ENCODE results near the gene COX8A. TPM values are rescaled to one million over a fixed set of nuclear protein-coding genes. Genes with fewer than 3 reads are reported as not detected.
A peak's percentile ranks its signal among the peaks of the same experiment; 100 is the strongest.

Gene COX8A
- total RNA-seq, 6 experiments from 2014 or later, result 144 to 385 (median 177) TPM

DNA sequence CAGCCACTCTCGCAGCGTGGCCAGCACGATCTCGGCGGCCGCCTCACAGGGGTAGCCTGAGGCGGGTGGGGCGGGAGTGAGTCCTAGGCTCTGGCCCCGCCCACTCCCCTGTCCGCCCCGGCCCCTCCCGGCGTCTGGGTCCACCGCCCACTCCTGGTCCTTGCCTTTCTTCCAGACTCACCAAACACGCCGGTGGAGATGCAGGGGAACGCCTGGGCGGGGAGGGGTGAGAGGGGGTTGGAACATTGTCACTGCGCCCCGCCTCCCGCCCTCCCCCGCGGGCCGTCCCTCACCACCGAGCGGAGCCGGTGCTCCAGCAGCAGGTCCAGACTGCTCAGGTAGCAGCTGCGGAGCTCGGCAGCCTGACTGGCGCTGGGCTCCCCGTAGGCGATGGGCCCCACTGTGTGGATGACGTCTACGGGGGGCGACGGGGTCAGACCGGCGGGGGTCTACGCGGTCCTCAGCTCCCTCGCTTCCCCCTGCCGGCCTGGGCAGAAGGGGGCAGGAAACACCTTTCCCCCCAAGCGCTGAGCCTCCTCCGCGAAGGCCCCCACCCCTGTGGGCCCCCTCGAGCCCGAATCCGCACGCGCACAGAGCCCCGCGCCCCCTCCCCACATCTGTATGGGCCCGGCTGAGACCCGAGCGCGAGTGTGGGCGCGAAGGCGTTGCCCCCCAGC lies 25.1 kb downstream of the COX8A start:
- peaks cover 0 to 22% (median 5%) of the 10 kb centered on the region in 4 donors for H3K36me3 ChIP-seq
- peak in 2 of 4 donors; percentile 9 to 18 for ATAC-seq
- intact Hi-C loops (cut with DNase I), result loop anchor here (2.0 to 5.0 kb wide), 2 partner anchors 151 to 153 kb away; no protein-coding TSS in a partner anchor

DNA sequence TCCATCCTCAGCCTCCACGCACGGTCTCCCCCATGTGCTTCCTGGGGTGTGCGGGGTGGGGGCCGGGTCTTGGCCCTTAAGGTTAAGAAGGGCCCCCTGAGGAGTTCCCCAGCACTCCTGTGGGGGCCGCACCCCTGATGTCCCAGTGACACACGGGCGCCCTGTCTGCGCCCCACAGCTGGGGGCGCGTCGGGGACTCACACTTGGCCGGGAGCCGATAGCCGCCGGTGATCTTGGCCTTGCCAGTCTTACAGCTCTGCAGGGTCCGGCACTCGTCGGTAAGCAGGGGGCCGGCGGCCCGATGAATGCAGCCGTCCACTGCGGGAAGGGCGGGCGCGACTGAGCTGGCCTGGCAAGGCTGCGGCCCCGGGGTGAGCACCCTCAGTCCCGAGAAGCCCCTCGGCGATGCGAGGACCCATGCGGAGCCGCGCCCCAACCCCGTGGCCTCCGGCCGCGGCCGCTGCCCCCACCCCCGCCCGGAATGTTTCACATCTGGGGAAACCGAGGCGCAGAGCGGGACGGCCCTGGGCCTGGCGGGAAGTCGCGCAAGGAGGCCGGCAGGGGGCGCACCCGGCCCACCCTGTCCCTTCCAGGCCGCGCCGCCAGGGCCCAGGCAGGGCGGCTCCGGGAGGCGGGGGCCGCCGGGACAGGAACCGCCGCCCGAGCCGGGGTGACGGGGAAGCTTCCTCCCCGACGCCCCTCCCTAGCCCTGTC lies 25.8 kb downstream of the COX8A start:
- Histone ChIP-seq H3K27me3 (no peaks in the 10 kb centered on the region), H3K27ac (no peak overlapping the region), H3K36me3 (peaks cover 0 to 15% (median 5%) of the 10 kb centered on the region in 4 donors), H3K4me1 (peaks cover 0 to 12% (median 0%) of the 10 kb centered on the region in 4 donors), H3K4me3 (peak overlapping the region in 1 of 3 donors; percentile 32), H3K9me3 (no peaks in the 10 kb centered on the region)
- 0% methylated on average over 2 of the region's 67 CpGs for WGBS (ENCODE audit: insufficient coverage, low coverage, low lambda C conversion rate, missing lambda C conversion rate)
- intact Hi-C loops (cut with DNase I), result loop anchor here in 1 of 2 donors (2.0 kb wide), 1 partner anchor 151 kb away; no protein-coding TSS in a partner anchor
- ATAC-seq, result peak; percentile 72 to 89 (median 77)
- peak; percentile 68 to 74 (median 71) for DNase-seq
- TF ChIP-seq, protein P1, sequence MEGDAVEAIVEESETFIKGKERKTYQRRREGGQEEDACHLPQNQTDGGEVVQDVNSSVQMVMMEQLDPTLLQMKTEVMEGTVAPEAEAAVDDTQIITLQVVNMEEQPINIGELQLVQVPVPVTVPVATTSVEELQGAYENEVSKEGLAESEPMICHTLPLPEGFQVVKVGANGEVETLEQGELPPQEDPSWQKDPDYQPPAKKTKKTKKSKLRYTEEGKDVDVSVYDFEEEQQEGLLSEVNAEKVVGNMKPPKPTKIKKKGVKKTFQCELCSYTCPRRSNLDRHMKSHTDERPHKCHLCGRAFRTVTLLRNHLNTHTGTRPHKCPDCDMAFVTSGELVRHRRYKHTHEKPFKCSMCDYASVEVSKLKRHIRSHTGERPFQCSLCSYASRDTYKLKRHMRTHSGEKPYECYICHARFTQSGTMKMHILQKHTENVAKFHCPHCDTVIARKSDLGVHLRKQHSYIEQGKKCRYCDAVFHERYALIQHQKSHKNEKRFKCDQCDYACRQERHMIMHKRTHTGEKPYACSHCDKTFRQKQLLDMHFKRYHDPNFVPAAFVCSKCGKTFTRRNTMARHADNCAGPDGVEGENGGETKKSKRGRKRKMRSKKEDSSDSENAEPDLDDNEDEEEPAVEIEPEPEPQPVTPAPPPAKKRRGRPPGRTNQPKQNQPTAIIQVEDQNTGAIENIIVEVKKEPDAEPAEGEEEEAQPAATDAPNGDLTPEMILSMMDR (IDR thresholded peaks at IDR 0.05), result peak; percentile 66 to 84 (median 72)
- no peak for TF ChIP-seq POLR2A (IDR thresholded peaks at IDR 0.05)

More for the DNA sequence above, 25.1 kb downstream of the COX8A start:
- Histone ChIP-seq H3K27me3 (no peaks in the 10 kb centered on the region), H3K4me1 (peaks cover 0 to 12% (median 0%) of the 10 kb centered on the region in 4 donors), H3K9me3 (no peaks in the 10 kb centered on the region), H3K27ac (no peak overlapping the region), H3K4me3 (no peak overlapping the region)
- TF ChIP-seq, protein P1 (IDR thresholded peaks at IDR 0.05), result no peak
- no peak for TF ChIP-seq POLR2A (IDR thresholded peaks at IDR 0.05)
- peak in 1 of 3 donors; percentile 35 for DNase-seq
- no CpG with 5 or more reads among the region's 59 CpGs for WGBS (ENCODE audit: insufficient coverage, low coverage, low lambda C conversion rate, missing lambda C conversion rate)

DNA sequence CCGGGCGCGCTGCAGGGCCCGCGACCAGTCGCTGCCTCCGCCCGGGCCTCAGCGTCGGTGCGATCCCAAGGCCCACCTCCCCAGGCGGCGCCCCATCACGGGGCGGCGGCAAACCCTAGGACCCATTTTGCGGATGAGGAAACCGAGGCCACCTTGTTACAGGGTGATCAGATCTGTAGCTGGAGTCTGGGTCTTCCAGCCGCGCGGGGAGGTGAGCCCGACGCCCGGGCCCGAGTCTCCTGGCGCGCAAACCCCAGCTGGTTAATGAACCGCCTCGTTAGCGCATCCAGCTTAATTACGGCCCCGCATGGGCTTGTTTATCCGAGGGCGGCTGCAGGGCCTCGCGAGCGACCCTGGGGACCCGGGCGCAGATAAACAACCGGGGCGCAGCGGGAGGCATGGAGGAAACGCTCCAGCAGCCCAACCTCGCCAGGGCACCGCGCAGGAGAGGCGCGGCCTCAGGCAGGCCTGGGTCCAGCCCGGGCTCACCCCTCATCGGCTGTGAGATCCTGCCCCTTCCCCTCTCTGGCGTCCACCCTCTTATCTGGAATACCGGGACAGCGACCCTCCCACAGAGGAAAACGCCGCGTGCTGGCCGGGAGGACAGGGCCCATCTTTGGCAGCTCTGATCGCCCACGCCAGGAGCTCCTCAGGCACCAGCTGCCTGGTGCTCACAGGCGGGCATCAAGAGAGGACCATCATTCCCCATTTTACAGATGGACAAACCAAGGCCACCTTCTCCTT lies 26.5 kb downstream of the COX8A start:
- no peak for TF ChIP-seq POLR2A (IDR thresholded peaks at IDR 0.05)
- TF ChIP-seq, protein P1 (IDR thresholded peaks at IDR 0.05), result no peak
- 45% methylated on average over 8 of the region's 60 CpGs for WGBS (ENCODE audit: insufficient coverage, low coverage, low lambda C conversion rate, missing lambda C conversion rate)
- H3K9me3 ChIP-seq, result no peaks in the 10 kb centered on the region
- ATAC-seq (no peak), DNase-seq (no peak)
- H3K36me3 ChIP-seq, result peaks cover 0 to 13% (median 5%) of the 10 kb centered on the region in 4 donors
- no peaks in the 10 kb centered on the region for H3K27me3 ChIP-seq
- intact Hi-C loops (cut with DNase I), result loop anchor here in 1 of 2 donors (2.0 kb wide), 1 partner anchor 150 kb away; no protein-coding TSS in a partner anchor
- no peak overlapping the region for H3K27ac ChIP-seq
- H3K4me3 ChIP-seq, result peak overlapping the region in 1 of 3 donors; percentile 32
- peaks cover 0 to 12% (median 0%) of the 10 kb centered on the region in 4 donors for H3K4me1 ChIP-seq
